PFSK-1 (cell line): ENCODE results near the gene DLX2.

Experiments used
- FOXP2 ChIP-seq: optimal IDR thresholded peaks from 2 replicates; pipeline ENCODE3; 2011; ENCODE audit warnings: borderline replicate concordance, control low read depth, inconsistent platforms; ENCODE audit not compliant: insufficient read depth; ENCODE audit errors: extremely low read length, extremely low read depth
- POLR2AphosphoS5 ChIP-seq: IDR thresholded peaks from 2 replicates; pipeline ENCODE4 v1.6.1; 2012; ENCODE audit warnings: low read depth, mild to moderate bottlenecking, control low read depth, low read length, moderate library complexity
- REST ChIP-seq, 2 experiments: IDR thresholded peaks; 2 replicates each; pipeline versions ENCODE4 v1.6.1 to v1.8.0; 2011 to 2012; ENCODE audit warnings: low read depth in 2 of 2, low read length in 2 of 2, control low read depth in 1 of 2, inconsistent platforms in 1 of 2, mild to moderate bottlenecking in 1 of 2, moderate library complexity in 1 of 2; ENCODE audit not compliant: insufficient read depth in 1 of 2
- SIN3A ChIP-seq: IDR thresholded peaks from 2 replicates; pipeline ENCODE4 v1.6.1; 2012; ENCODE audit warnings: mild to moderate bottlenecking, low read length, moderate library complexity, borderline replicate concordance; ENCODE audit not compliant: insufficient read depth
- TAF1 ChIP-seq: IDR thresholded peaks from 2 replicates; pipeline ENCODE4 v1.6.1; 2012; ENCODE audit warnings: low read length, control low read depth, borderline replicate concordance; ENCODE audit not compliant: insufficient read depth

The DLX2 gene

GRCh38 chr2:172120118-172120517 lies 17.4 kb upstream of the DLX2 start:
- no peak for TF ChIP-seq TAF1
- no peak for TF ChIP-seq FOXP2
- no peak for TF ChIP-seq POLR2AphosphoS5
- TF ChIP-seq REST (IDR thresholded peaks at IDR 0.05; ENCODE audit: insufficient read depth in 1 of 2, low read depth in 2 of 2, low read length in 2 of 2): no peak
- TF ChIP-seq SIN3A: no peak

- no peak for TF ChIP-seq FOXP2
- TF ChIP-seq POLR2AphosphoS5: no peak
- TF ChIP-seq SIN3A: no peak
- TF ChIP-seq REST (IDR thresholded peaks at IDR 0.05; ENCODE audit: insufficient read depth in 1 of 2, low read depth in 2 of 2, low read length in 2 of 2): no peak
- TF ChIP-seq TAF1: no peak
These were observed 16.4 kb upstream of the DLX2 start for GRCh38 chr2:172119089-172119488.

GRCh38 chr2:172116107-172116506 lies 13.4 kb upstream of the DLX2 start:
- TF ChIP-seq REST (IDR thresholded peaks at IDR 0.05; ENCODE audit: insufficient read depth in 1 of 2, low read depth in 2 of 2, low read length in 2 of 2) (no peak), SIN3A (no peak), FOXP2 (no peak), POLR2AphosphoS5 (no peak), TAF1 (no peak)

GRCh38 chr2:172114579-172114978 lies 11.9 kb upstream of the DLX2 start:
- no peak for TF ChIP-seq TAF1
- no peak for TF ChIP-seq POLR2AphosphoS5
- no peak for TF ChIP-seq REST (IDR thresholded peaks at IDR 0.05; ENCODE audit: insufficient read depth in 1 of 2, low read depth in 2 of 2, low read length in 2 of 2)
- no peak for TF ChIP-seq FOXP2
- TF ChIP-seq SIN3A: no peak

- TF ChIP-seq TAF1 (no peak), SIN3A (no peak), FOXP2 (no peak), POLR2AphosphoS5 (no peak), REST (IDR thresholded peaks at IDR 0.05; ENCODE audit: insufficient read depth in 1 of 2, low read depth in 2 of 2, low read length in 2 of 2) (no peak)
These were observed 10.9 kb upstream of the DLX2 start for GRCh38 chr2:172113617-172114016.
